ENCODE measurements around the gene PPM1J. TPM values are rescaled to one million over a fixed set of nuclear protein-coding genes. Genes with fewer than 3 reads are reported as not detected.

Gene PPM1J
- total and polyA plus RNA-seq, 10 donors: 0.51 to 1.9 (median 1.4) TPM

GRCh38 chr1:112759228-112759627, 44.1 kb upstream of the PPM1J start:
- WGBS, 5 donors: 60 to 71% (median 62%) methylated on average over 6 of the region's 6 CpGs
- no peak for DNase-seq
- Histone ChIP-seq H3K4me3 (no peak overlapping the region), H3K36me3 (no peaks in the 10 kb centered on the region), H3K9me3 (peaks cover 0 to 9% (median 3%) of the 10 kb centered on the region in 8 donors), H3K4me1 (no peaks in the 10 kb centered on the region), H3K27me3 (replicated peaks in 1 of 7) (peaks cover 0 to 22% (median 0%) of the 10 kb centered on the region in 7 donors), H3K27ac (no peak overlapping the region)
- intact Hi-C loops (cut with DNase I; ENCODE audit: low total_unique reads): no loop called here
- TF ChIP-seq CTCF (IDR thresholded peaks at IDR 0.05 in 8 of 11, conservative IDR thresholded peaks at IDR 0.05 in 3 of 11) (no peak), POLR2A (IDR thresholded peaks at IDR 0.05) (no peak), POLR2AphosphoS5 (IDR thresholded peaks at IDR 0.05) (no peak)

- H3K27ac ChIP-seq: no peak overlapping the region
- H3K9me3 ChIP-seq: peaks cover 0 to 18% (median 5%) of the 10 kb centered on the region in 8 donors
- H3K4me3 ChIP-seq: no peak overlapping the region
- H3K27me3 ChIP-seq (replicated peaks in 1 of 7): peaks cover 0 to 35% (median 3%) of the 10 kb centered on the region in 7 donors
- H3K4me1 ChIP-seq: no peaks in the 10 kb centered on the region
- no peak for DNase-seq
- 0 to 95% (median 4%) methylated on average over 1 of the region's 1 CpG for WGBS, 5 donors
- intact Hi-C loops (cut with DNase I; ENCODE audit: low total_unique reads): no loop called here
- H3K36me3 ChIP-seq: no peaks in the 10 kb centered on the region
- TF ChIP-seq POLR2AphosphoS5 (IDR thresholded peaks at IDR 0.05) (no peak), CTCF (IDR thresholded peaks at IDR 0.05 in 8 of 11, conservative IDR thresholded peaks at IDR 0.05 in 3 of 11) (no peak), POLR2A (IDR thresholded peaks at IDR 0.05) (no peak)
Observed at GRCh38 chr1:112754116-112754628, 39.0 kb upstream of the PPM1J start.

- 90 to 95% (median 94%) methylated on average over 12 of the region's 12 CpGs for WGBS, 5 donors
- TF ChIP-seq POLR2A (IDR thresholded peaks at IDR 0.05) (no peak), CTCF (IDR thresholded peaks at IDR 0.05 in 8 of 11, conservative IDR thresholded peaks at IDR 0.05 in 3 of 11) (no peak), POLR2AphosphoS5 (IDR thresholded peaks at IDR 0.05) (no peak)
- H3K4me1 ChIP-seq: peaks cover 0 to 15% (median 12%) of the 10 kb centered on the region in 6 donors
- DNase-seq: no peak
- intact Hi-C loops (cut with DNase I; ENCODE audit: low total_unique reads): no loop called here
- H3K9me3 ChIP-seq: peaks cover 0 to under 1% (median 0%) of the 10 kb centered on the region in 8 donors
- H3K4me3 ChIP-seq: no peak overlapping the region
- no peaks in the 10 kb centered on the region for H3K36me3 ChIP-seq
- no peak overlapping the region for H3K27ac ChIP-seq
- H3K27me3 ChIP-seq (replicated peaks in 1 of 7): peaks cover 0 to 56% (median 20%) of the 10 kb centered on the region in 7 donors
Observed at GRCh38 chr1:112748396-112748795, 33.3 kb upstream of the PPM1J start.

GRCh38 chr1:112744009-112744578, 29.0 kb upstream of the PPM1J start:
- Histone ChIP-seq H3K27me3 (replicated peaks in 1 of 7) (peaks cover 0 to 76% (median 28%) of the 10 kb centered on the region in 7 donors), H3K4me3 (peak overlapping the region in 6 of 8 donors; percentile 0 to 54 (median 17)), H3K27ac (no peak overlapping the region), H3K9me3 (no peaks in the 10 kb centered on the region), H3K4me1 (peaks cover 0 to 16% (median 12%) of the 10 kb centered on the region in 6 donors), H3K36me3 (no peaks in the 10 kb centered on the region)
- 2 to 12% (median 6%) methylated on average over 11 to 58 of the region's 58 CpGs for WGBS, 5 donors
- no peak for DNase-seq
- intact Hi-C loops (cut with DNase I; ENCODE audit: low total_unique reads): no loop called here
- TF ChIP-seq CTCF (IDR thresholded peaks at IDR 0.05 in 8 of 11, conservative IDR thresholded peaks at IDR 0.05 in 3 of 11) (peak in 1 of 11 experiments; percentile 12), POLR2A (IDR thresholded peaks at IDR 0.05) (no peak)

All from spleen (tissue), 11 donors.